Measurements from ENCODE around the gene TM6SF1. TPM values are rescaled to one million over a fixed set of nuclear protein-coding genes. Genes with fewer than 3 reads are reported as not detected.
"Not testable (repeated sequence)": the region's sequence is repeated elsewhere in the genome, so short reads cannot be mapped to it uniquely, and the experiment has no call there.

TM6SF1 gene
- total RNA-seq, 1 experiment from 2014 or later, result 0.79 TPM

- H3K4me3 Mint-ChIP-seq, result peak overlapping the region; percentile 44
- CTCF ChIA-PET, result interaction anchor here (1.5 to 1.9 kb wide), 3 partner anchors 11 to 219 kb away, joined by 3 to 5 read pairs (median 4); no protein-coding TSS in a partner anchor
- peak overlapping the region; percentile 87 for H3K27ac Mint-ChIP-seq
- TF ChIP-seq OVOL2 (CRISPR knock-in tag; IDR thresholded peaks at IDR 0.05; ENCODE audit: borderline replicate concordance), result no peak
- no peak for TF ChIP-seq TCF7 (CRISPR knock-in tag; IDR thresholded peaks at IDR 0.05; ENCODE audit: low read depth)
- TF ChIP-seq ZNF671 (CRISPR knock-in tag; IDR thresholded peaks at IDR 0.05), result no peak
- no peak for TF ChIP-seq JUN (CRISPR knock-in tag; IDR thresholded peaks at IDR 0.05)
- no peak for TF ChIP-seq TEAD1 (CRISPR knock-in tag; IDR thresholded peaks at IDR 0.05)
- no peak for TF ChIP-seq RELA (CRISPR knock-in tag; IDR thresholded peaks at IDR 0.05; ENCODE audit: borderline replicate concordance)
- no peak for TF ChIP-seq ZNF281 (CRISPR knock-in tag; IDR thresholded peaks at IDR 0.05)
- no peak for TF ChIP-seq E2F4 (CRISPR knock-in tag; IDR thresholded peaks at IDR 0.05; ENCODE audit: borderline replicate concordance, low read depth)
- no peak for TF ChIP-seq ELF4 (CRISPR knock-in tag; IDR thresholded peaks at IDR 0.05; ENCODE audit: low read depth)
- no peak for TF ChIP-seq USF1 (CRISPR knock-in tag; IDR thresholded peaks at IDR 0.05)
- TF ChIP-seq CBFB (CRISPR knock-in tag; IDR thresholded peaks at IDR 0.05; ENCODE audit: low read depth), result no peak
- TF ChIP-seq ZNF232 (CRISPR knock-in tag; IDR thresholded peaks at IDR 0.05), result no peak
- no peak for TF ChIP-seq ZMAT4 (CRISPR knock-in tag; IDR thresholded peaks at IDR 0.05)
- DNase-seq (ENCODE audit: low spot score) (no peak), ATAC-seq (no peak)
- H3K4me1 Mint-ChIP-seq, result peaks cover 10% of the 10 kb centered on the region
- peaks cover 15% of the 10 kb centered on the region for H3K36me3 Mint-ChIP-seq
- H3K27me3 Mint-ChIP-seq (ENCODE audit: low read depth), result peaks cover 5% of the 10 kb centered on the region; the same call in 1 of the 2 replicates
- POLR2A ChIA-PET, result interaction anchor here (0.6 kb wide), 1 partner anchor 85 kb away, joined by 9 read pairs; no protein-coding TSS in a partner anchor
- H3K9me3 Mint-ChIP-seq, result peaks cover 26% of the 10 kb centered on the region
Observed at GRCh38 chr15:83068054-83068453, 39.4 kb upstream of the TM6SF1 start.

GRCh38 chr15:83069211-83069642 is 38.2 kb upstream of the TM6SF1 start:
- ATAC-seq, result 0 out of 2 replicates have a peak, but pooled peaks have one; percentile 4
- not testable (repeated sequence) for H3K4me3 Mint-ChIP-seq; H3K27me3 Mint-ChIP-seq (ENCODE audit: low read depth); H3K4me1 Mint-ChIP-seq; H3K27ac Mint-ChIP-seq; DNase-seq (ENCODE audit: low spot score)
- ChIA-PET POLR2A (interaction anchor here (0.6 to 0.8 kb wide), 3 partner anchors 38 to 514 kb away, joined by 3 read pairs; no protein-coding TSS in a partner anchor), CTCF (interaction anchor here (0.7 kb wide), 1 partner anchor 9 kb away, joined by 3 read pairs; no protein-coding TSS in a partner anchor)
- Mint-ChIP-seq H3K36me3 (peaks cover 19% of the 10 kb centered on the region), H3K9me3 (peaks cover 36% of the 10 kb centered on the region)
- peak; percentile 83 for TF ChIP-seq NFYB (CRISPR knock-in tag; conservative IDR thresholded peaks at IDR 0.05; ENCODE audit: low read depth)

- ATAC-seq (no peak), DNase-seq (ENCODE audit: low spot score) (no peak)
- POLR2A ChIA-PET, result no interaction called here
- H3K27ac Mint-ChIP-seq, result no peak overlapping the region
- peaks cover 8% of the 10 kb centered on the region for H3K4me1 Mint-ChIP-seq
- H3K4me3 Mint-ChIP-seq, result no peak overlapping the region
- CTCF ChIA-PET, result interaction anchor here (0.6 kb wide), 1 partner anchor 9 kb away, joined by 3 read pairs; no protein-coding TSS in a partner anchor
- peaks cover 23% of the 10 kb centered on the region for H3K9me3 Mint-ChIP-seq
- peaks cover 5% of the 10 kb centered on the region for H3K27me3 Mint-ChIP-seq (ENCODE audit: low read depth)
- peaks cover 13% of the 10 kb centered on the region for H3K36me3 Mint-ChIP-seq
- TF ChIP-seq EMX1 (CRISPR knock-in tag; IDR thresholded peaks at IDR 0.05) (no peak), ATF2 (CRISPR knock-in tag; IDR thresholded peaks at IDR 0.05; ENCODE audit: borderline replicate concordance, low read depth) (no peak), ZNF317 (CRISPR knock-in tag; IDR thresholded peaks at IDR 0.05; ENCODE audit: borderline replicate concordance, low read depth) (no peak), ELF4 (CRISPR knock-in tag; IDR thresholded peaks at IDR 0.05; ENCODE audit: low read depth) (no peak), KAT7 (CRISPR knock-in tag; IDR thresholded peaks at IDR 0.05; ENCODE audit: borderline replicate concordance) (no peak), CREM (CRISPR knock-in tag; IDR thresholded peaks at IDR 0.05) (no peak), SOX15 (CRISPR knock-in tag; IDR thresholded peaks at IDR 0.05) (no peak), GRHL2 (CRISPR knock-in tag; IDR thresholded peaks at IDR 0.05; ENCODE audit: insufficient replicate concordance, severe bottlenecking) (no peak), RORB (CRISPR knock-in tag; IDR thresholded peaks at IDR 0.05) (no peak), NFYB (CRISPR knock-in tag; conservative IDR thresholded peaks at IDR 0.05; ENCODE audit: low read depth) (no peak), PREB (CRISPR knock-in tag; IDR thresholded peaks at IDR 0.05; ENCODE audit: borderline replicate concordance) (no peak)
Observed at GRCh38 chr15:83077491-83078230, 29.8 kb upstream of the TM6SF1 start.
